HG03432 (cell line): ENCODE measurements around the gene LRRC1.

ENCODE experiments used
- ATAC-seq: cut with Tn5 transposase; IDR thresholded peaks from one replicate; pipeline ENCODE4 v1.9.1; 2021; ENCODE audit warnings: mild to moderate bottlenecking, moderate library complexity; ENCODE audit not compliant: unreplicated experiment

The LRRC1 gene

DNA sequence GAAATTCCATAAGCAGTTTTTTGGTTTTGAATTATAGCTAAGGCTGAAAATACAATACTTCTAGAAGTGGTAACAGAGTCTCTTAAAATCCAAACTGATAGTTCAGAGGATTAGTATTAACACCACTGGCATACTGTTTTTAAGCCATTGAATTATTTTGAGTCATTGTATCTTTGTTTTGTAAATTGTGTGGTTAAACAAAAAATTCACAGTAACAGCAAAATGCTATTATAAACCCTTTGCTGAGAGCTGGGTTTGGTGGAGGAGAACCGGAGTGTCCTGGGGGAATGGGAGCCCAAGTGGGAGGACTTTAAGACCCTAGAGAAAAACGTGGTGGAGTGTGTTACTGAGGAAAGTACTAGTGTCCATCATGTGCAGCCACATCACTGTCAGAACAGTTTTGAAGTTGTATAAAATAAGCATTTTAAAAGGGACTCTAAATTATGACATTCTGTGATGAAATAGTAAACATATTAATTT, 125.1 kb downstream of the LRRC1 start:
- ATAC-seq, result no peak

DNA sequence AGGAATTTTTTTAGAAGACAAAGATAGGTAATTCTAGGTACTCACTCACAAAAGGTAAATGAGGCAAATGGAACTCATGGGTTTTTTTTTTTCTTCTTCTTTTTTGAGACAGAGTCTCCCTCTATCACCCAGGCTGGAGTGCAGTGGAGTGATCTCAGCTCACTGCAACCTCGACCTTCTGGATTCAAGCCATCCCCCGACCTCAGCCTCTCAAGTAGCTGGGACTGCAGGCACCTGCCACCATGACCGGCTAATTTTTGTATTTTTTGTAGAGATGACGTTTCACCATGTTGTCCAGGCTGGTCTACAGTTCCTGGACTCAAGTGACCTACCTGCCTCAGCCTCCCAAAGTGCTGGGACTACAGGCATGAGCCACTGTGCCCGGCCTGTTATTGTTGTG, 126.1 kb downstream of the LRRC1 start:
- ATAC-seq, result no peak

- no peak for ATAC-seq
Measured at GRCh38 chr6:53921639-53922038, 126.8 kb downstream of the LRRC1 start.

DNA sequence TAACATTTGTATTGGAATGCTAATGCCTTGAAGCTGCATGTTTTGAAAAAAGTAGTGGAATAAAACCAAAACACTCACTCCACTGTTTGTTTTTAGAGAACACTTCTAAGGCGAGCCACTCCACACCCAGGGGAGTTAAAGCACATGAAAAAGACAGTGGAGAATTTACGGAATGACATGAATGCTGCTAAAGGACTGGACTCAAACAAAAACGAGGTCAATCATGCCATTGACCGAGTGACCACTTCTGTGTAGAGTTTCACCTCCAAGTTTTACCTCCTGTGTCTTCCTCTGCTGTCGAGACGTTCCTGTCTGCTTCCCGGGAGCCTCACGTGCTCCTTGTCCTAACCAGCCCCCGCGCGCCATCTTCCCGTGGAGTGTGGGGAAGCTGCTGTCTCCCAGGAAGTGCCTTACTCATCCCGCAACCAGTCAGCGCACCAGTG, 127.8 kb downstream of the LRRC1 start:
- no peak for ATAC-seq

- peak; percentile 67 for ATAC-seq
Measured at GRCh38 chr6:53924277-53924676, 129.5 kb downstream of the LRRC1 start.

DNA sequence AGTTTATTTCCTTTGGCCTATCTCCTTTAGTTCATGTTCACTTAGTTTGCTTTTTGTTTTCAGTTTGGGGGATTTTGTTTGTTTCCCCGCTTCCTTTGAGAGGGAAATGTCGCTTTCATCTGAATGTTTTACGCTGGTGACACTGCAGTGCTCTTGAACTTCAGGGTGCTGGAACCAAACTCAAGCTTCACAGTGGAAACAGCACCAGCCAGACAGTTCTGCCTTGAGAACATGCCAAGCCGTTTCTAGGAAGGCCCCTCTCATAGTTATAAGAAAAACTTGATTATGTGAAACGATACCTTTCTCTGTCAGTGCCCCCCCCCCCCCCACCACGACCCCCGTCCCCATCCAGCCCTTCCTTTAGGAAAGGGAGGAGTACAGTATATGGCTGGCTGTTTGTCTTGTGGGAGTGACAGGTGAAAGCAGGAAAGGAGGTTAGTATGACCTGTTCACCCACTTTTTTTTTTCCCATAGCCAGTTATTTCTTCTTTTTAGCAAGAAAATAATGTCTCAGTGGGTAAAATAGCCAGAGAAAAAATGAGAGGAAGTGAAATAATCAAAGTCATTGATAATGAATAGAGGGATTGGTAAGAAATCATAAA, 130.1 kb downstream of the LRRC1 start:
- no peak for ATAC-seq

- ATAC-seq, result no peak
Measured at GRCh38 chr6:53925891-53926290, 131.1 kb downstream of the LRRC1 start.

- ATAC-seq, result no peak
Measured at GRCh38 chr6:53926505-53926904, 131.7 kb downstream of the LRRC1 start.

DNA sequence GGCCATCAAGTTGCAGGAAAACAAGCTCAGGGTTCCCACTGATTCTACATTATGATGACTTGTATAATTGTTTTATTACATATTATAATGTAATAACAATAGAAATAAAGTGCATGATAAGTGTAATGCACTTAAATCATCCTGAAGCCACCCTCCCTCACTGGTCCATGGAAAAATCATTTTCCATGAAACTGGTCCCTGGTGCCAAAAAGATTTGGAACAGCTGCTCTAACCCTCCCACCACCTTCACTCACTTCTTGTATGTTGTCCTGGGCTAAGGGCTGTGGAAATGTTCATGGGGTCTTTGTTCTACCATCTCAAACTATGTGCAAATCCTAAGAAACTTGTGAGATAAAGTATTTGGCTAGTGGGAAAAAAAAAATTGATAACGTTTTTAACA, 133.8 kb downstream of the LRRC1 start:
- ATAC-seq, result no peak

DNA sequence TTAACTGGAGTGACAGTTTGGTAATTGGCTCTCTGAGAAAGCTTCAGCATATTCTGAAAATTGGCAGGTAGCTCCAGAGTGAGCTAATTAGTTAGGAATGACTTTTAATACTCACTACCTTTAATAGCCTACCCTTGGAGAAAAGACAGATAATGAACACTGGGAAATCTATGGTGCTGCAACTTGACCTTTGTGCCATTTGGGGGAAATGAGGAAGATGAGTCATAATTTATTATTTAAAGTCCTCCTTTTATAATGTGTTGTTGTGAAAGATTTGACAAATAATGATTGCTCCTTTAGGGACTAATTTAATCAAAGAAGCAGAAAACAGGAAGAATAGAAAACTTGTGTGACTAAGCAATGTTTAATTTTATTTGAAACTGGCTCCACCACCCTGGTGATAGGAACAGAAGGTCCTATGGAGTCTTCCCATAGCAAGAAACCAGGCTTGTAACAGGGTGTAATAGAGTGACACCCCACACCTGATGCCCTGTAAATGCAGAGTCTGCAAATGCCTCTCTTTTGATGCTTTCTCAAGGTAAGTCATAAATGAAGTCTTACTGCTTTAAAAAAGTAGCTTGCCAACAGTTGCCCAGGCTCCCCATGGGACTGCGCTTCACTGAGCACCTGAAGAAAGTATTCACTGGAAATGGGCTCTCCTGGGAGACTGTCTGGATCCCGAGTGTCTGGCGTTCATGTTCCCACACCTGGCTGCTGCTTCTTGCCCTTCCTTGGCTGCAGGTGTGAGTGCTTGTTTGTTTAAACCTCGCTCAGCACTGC, 134.4 kb downstream of the LRRC1 start:
- ATAC-seq, result no peak

DNA sequence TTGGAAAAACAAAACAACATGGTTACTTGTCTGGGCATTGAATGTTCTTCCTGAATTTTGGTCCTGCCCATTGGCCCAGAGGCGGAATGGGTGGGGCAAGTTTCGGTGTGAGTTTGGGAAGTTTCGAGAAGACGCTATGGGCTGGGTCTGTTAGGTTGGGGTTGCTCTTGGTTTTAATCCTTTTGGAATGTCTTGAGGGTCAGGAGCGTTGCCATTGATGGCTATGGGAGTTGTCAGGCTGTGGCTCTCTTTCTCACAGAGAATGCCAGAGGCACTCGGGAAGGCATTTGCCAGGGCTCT, 135.0 kb downstream of the LRRC1 start:
- no peak for ATAC-seq

DNA sequence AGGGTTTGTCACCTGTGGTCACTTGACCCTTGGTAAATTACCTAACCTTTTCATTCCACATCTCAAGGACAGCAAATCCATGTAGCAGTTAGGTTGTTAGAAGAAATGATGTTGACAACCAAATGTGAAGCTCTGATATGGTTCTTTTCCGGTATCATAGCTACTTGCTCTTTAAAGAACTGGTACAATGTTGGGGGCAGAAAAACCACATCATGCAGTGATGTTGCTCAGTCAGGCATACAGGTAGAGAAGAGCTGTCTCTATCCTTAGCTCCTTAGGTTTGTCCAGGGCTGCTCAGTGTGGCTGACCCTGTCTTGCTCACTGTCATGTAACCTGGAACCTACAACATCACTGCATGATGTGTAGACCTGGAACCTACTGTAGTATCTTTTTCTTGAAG, 135.5 kb downstream of the LRRC1 start:
- ATAC-seq, result no peak

GRCh38 chr6:53931086-53931485, 136.3 kb downstream of the LRRC1 start:
- no peak for ATAC-seq

GRCh38 chr6:53932516-53932915, 137.7 kb downstream of the LRRC1 start:
- ATAC-seq, result no peak

- ATAC-seq, result no peak
Measured at GRCh38 chr6:53934023-53934422, 139.2 kb downstream of the LRRC1 start.

DNA sequence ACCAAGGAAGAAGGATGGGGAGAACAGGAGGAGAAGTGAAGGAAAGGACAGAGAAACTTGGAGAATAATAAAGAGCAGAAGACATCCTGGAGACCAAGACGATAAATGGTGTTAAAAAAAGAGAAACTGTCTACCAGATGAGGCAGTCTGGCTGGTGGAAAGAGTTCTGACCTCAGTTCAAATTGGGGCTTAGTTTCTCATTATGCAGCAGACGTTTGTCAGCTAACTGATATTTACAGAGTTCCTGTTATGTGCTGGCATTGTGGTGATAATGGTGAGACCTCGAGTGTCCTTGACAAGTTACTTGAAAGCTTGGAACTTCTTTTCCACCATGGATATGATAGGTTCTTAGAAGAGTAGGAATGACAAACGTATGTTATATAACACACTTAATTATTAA, 142.7 kb downstream of the LRRC1 start:
- ATAC-seq, result peak; percentile 69

DNA sequence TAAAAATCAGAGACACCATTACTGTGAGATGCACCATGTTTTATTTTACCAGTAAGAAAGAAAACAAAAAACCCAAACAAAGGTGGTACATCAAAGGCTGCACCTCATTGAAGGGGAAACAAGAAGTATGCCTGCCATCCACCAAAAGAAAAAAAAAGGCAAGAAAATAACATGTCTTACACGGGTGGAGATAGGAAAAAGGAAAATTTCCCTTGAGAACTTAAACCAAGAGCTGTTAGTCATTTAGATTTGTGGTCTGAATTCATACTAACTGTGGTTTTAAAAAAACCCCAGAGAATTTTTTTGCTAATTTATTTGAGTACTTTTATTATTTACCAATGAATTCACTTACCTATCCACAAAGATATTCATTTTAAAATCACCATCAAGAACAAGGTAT, 144.0 kb downstream of the LRRC1 start:
- ATAC-seq, result peak; percentile 50

DNA sequence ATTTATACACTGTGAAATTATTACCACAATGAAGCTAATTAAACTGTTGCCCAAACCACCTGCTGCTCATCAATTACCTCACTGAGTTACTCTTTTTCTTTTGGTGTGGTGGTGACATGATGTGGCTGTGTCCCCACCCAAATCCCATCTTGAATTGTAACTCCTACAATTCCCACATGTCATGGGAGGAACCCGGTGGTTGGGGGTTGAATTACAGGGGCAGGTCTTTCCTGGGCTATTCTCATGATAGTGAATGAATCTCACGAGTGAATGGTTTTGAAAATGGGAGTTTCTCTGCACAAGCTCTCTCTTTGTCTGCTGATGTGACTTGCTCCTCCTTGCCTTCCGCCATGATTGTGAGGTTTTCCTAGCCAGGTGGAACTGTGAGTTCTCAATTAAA, 145.0 kb downstream of the LRRC1 start:
- ATAC-seq, result no peak

- ATAC-seq, result no peak
Measured at GRCh38 chr6:53943395-53943794, 148.6 kb downstream of the LRRC1 start.

DNA sequence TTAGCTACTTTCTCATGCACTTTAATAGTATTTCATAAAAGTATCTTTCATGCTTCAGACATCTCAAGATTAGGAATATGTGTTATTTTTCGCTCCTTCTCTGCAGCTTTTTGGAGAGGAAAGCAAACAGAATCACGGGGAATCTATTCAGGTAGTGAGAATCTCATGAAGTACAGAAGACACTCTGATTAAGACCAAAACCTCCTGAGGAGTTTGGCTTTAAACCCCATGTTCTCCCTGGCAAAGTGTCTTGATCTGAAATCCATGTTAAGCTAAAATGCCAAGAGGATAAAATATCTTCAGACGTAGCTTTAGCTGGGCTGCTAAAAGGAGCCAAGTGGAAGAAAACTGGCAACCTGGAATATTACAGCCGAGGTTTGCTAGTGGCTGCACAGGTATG, 149.3 kb downstream of the LRRC1 start:
- ATAC-seq, result no peak

GRCh38 chr6:53944543-53944942, 149.7 kb downstream of the LRRC1 start:
- ATAC-seq, result no peak

DNA sequence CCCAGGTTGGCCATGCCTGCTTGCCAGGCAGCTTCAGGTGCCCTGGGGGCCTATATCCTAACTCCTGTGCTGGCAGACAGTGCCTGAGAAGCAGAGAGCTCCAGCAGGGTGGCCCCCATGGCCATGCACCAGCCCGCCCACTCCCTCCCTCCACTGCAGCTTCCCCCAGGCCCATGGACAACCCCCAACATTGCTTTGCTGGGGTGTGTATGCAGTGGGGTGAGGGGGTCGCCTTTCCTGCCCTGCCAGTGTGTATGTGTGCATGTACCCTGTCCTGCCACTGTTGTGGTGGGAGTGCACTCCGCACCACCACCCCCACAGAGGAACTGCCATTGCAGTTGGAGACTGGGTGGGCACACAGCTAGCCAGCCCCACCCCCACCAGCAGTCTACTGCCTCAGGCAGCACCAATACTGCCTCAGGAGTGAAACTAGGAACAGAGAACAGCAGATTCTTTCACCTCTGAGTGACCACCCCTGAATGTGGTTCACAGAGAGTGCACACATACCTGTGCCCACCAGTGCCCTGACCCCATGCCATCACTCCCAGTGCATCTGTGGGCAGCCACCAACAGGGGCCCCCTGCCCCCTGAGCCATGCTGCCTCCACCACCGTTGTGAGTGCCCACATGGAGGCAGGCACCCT, 151.1 kb downstream of the LRRC1 start:
- ATAC-seq, result peak; percentile 39
